Activated CD4-positive, alpha-beta T cell treated with anti-CD3 and anti-CD28 coated beads, Interleukin-2, amount 50 U/mL, for 4 hours (primary cell): ENCODE results near the gene SETDB2.

ENCODE experiments used
- DNase-seq, 2 experiments: peaks; one replicate each; pipeline ENCODE4 v3.0.0-alpha.2; 2020

SETDB2 gene

GRCh38 chr13:49481788-49482187, 37.7 kb downstream of the SETDB2 start:
- DNase-seq, result no peak

DNA sequence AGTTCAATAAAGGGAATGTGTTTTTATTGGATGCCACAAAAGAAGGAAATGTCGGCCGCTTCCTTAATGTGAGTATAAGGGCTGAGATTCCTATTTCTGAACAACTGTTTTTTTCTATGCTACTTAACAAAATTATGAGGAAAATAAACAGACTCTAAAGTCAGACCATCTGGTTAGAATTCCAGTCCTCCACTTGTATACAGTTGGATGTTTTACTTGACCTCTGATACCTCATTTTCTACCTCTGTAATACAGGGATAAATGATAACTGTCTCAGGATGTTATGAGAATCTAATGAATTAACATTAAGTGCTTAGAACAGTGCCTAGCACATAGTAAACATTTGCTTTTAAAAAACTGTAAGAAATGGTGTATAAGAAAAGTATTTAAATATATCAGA, 44.5 kb downstream of the SETDB2 start:
- DNase-seq, result no peak

- DNase-seq, result no peak
These were observed 50.6 kb downstream of the SETDB2 start for GRCh38 chr13:49494645-49495044.

DNA sequence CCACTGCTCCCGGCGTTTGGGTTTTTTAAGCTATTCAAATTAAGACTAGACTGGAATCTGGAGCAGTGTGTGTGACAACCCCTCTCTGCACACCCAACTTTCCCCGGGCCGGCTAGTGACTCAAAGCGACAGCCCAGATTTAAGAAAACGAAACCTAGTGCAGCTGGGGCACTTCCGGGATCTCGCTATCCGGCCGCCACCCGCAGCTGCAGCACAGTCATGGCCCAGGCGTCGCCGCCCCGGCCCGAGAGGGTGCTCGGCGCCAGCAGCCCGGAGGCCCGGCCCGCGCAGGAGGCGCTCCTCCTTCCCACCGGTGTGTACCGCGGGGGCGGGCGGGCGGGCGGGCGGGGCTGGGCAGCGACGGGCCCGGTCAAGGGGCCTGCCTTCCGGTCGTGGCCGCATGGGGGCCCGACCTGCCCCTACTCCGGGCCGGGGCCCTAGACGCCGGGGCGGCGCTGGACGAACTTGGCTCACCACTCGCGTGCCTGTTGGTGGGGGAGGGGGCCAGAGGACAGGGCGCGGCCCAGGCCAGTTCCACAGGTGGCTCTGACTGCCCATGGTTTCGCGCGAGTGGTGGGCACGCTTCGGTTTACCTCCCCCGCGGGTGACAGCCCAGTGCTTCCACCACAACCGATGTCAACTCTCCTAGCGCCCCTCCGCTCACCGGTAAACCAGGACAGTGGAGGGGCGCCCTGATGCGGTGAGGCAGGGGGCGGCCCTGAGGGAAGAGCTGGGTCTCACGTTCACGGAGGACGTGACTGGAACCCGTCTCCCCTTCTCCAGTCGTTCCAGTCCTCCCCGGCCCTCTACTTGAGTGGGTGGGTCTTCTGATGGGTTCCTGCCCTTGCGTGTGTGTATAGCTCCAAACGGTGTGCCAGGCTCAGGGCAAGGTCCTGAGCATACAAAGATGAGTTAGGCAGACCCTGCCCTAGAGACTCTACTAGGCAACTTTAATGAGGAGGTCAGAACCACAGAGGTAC, 52.0 kb downstream of the SETDB2 start, which contains the start of gene PHF11:
PHF11 (plus strand) TSS at position 171 of the 980 bp plus-strand sequence; CDS start at position 220, 49 bp downstream.
- peak; percentile 86 to 90 for DNase-seq

DNA sequence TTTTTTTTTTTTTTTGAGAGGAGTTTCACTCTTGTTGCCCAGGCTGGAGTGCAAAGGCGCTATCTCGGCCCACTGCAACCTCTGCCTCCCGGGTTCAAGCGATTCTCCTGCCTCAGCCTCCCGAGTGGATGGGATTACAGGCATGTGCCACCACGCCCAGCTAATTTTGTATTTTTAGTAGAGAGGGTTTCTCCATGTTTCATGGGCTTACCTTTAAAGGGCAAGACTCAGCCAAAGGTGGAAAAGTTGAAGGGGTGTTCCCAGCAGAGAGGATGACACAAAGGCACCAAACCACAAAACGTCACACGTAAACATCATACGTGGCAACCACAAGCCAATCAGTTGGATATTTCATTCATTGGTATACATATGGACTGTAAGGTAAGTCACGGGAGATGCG, 52.8 kb downstream of the SETDB2 start:
- peak; percentile 55 to 68 for DNase-seq

- no peak for DNase-seq
These were observed 53.2 kb downstream of the SETDB2 start for GRCh38 chr13:49497272-49497671.

DNA sequence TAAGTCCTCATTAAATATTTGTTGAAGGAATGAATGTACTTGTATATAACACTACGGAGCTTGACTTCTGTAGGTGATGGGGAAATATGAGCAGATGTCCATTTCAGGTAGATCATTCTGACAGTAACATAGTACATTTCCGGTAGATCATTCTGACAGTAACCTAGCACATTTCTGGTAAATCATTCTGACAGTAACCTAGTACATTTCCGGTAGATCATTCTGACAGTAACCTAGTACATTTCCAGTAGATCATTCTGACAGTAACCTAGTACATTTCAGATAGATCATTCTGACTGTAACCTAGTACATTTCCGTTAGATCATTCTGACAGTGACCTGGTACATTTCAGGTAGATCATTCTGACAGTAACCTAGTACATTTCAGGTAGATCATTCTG, 54.1 kb downstream of the SETDB2 start:
- no peak for DNase-seq

DNA sequence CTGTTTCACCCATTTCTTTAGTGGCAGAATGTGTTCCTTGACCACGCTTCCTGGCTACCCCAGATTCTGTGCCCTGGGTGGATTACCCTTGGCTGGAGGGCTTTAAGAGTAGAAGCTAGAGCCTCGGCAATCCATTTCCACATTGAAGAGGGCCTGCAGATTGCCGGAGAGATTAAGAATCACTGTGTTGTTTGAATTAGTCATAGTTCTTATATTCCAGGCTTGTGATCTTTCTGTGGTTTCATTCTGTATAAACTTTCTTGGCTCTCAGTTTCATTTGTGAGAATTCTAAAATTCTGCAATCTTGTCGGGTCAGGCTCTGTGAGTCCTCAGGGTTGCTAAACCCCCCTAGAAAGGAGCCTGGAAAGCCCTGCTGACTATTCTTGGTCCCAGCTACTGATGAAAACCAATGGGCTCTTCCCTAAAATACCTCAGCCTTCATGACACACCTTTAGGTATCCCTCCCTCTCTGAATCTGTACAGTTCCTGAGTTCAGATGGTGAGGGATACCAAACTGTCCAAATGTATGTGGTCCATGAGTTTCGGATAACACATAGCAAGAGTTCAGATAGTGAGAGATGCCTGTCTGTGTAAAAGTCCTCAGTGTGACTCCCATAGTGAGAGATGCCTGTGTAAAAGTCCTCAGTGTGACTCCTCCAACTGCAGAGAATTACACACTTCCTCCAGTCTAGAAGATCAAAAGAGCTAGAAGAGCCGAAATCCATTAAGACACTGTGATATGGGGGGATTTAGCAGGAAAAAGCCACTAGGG, 56.0 kb downstream of the SETDB2 start:
- DNase-seq, result no peak

DNA sequence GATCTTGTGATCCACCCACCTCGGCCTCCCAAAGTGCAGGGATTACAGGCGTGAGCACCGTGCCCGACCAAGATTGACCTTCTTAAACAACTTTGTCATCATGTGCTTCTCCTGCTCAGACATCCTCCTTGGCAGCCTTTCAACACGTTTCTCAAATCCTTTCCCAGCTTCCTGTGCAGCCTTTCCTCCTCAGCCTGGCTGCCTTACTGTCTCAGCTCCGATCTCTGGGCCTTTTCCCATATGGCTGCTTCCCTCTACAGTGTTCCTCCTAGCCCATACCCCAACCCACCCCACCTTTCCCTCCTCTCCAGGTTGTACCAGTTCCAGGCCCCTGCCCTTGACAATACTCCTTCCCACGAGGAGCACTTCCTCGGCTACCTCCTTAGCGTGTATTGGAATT, 58.9 kb downstream of the SETDB2 start:
- no peak for DNase-seq

DNA sequence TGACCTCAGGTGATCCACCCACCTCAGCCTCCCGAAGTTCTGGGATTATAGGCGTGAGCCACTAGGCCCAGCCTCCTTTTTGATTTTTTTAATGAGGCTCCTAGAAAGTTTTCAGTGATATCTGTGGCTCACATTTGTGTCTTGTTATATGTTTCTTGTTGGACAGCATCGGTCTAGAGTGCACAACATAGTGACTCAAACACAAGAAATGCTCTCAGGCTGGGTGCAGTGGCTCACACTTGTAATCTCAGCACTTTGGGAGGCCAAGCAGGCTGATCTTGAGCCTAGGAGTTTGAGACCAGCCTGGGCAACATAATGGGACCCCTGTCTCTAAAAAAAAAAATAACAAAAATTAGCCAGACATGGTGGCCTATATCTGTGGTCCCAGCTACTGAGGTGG, 59.9 kb downstream of the SETDB2 start:
- DNase-seq, result no peak

DNA sequence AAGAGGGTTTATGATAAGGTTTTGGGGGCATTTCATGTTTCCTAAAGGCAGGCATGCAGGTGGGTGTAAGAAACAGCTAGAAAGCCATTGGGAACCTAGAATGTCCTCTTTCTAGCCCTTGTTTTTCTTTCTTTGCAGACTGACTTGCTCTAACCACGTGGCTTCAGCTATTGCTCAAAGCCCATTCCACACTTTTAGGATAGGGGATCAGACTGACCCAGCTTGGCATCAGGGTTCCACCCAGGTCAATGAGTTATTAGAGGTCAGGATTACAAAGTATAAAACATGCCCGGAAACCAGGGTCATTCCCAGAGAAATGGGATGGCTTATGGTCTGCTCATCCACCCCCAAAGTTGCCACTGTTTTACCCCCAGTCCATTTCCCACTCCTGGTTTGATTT, 68.5 kb downstream of the SETDB2 start:
- DNase-seq, result no peak

DNA sequence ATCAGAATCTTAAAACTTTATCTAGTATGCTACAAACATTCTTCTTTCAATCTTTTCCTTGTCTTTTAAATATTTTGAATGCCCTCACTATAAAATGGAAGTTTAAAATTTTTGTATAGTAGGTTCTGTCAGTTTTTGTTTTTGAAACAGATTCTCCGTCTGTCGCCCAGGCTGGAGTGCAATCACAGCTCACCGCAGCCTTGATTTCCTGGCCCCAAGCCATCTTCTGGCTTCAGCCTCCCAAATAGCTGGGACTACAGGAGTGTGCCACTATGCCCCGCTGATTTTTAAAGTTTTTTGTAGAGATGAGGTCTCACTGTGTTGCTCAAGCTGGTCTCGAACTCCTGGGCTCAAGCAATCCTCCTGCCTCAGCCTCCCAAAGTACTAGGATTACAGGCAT, 72.4 kb downstream of the SETDB2 start:
- DNase-seq, result no peak

DNA sequence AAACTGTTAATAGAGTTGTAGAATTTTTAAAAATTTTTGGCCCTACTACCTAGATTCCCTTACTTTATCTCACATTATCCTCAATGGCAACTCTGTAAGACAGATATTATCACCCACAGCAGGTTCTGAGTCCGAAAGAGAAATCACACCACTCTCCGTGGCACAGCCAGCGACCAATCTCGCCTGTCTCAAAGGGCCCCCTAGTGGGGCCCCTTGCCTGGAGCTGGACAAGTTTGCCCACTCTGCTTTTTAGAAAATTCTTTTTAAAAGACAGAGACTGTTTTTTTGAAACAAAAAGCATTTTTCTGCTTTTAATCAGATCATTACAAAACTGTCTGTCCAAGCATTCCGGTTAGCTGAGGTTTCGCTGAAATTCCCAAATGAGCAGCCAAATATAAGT, 73.4 kb downstream of the SETDB2 start:
- DNase-seq, result no peak

- no peak for DNase-seq
These were observed 77.2 kb downstream of the SETDB2 start for GRCh38 chr13:49521224-49521623.

DNA sequence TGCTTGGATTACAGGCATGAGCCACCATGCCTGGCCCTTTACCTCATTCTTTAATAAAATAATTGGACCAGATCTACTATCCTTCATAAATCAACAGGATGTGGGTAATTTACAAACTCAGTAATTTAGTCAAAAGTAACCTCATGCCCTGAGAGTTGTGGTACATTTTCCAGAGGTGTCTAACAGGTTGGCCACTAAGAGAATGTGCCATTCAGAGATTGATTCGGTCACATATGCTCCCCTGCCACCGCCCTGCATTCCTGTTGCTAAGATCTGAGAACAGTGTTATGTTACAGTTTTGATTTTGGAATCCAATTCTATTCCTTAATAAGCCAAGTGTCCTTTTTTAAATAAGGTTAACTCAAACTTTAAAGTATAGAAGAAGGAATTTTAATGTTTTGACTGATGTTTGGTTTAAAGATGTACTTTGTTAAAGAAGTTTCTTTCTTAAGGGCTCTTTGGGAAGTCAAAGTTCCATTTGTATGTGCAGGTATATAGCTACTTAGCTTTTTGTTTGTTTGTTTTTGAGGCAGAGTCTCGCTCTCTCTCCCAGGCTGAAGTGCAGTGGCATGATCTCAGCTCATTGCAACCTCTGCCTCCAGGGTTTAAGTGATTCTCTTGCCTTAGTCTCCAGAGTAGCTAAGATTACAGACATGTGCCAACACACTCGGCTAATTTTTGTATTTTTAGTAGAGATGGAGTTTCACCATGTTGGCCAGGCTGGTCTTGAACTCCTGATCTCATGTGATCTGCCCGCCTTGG, 80.8 kb downstream of the SETDB2 start:
- no peak for DNase-seq

DNA sequence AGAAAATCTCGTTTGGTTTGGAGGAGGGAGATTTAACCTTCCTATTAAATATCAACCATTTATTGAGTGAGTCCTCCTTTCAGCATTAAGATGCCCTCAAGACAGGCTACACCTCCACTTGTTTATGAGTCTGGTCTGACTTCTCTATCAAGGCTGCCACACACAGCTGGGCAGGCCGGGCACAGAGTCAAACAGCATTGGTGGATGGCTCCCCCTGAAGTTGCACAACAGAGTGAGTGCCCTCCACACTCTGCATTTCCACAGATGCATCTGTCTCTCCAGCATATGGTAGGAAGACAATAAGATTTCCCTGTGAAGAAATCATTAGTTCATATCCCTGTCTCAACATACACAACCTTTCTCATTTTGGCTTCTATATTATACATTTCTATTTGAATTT, 83.0 kb downstream of the SETDB2 start:
- no peak for DNase-seq

- no peak for DNase-seq
These were observed 84.1 kb downstream of the SETDB2 start for GRCh38 chr13:49528161-49528560.

DNA sequence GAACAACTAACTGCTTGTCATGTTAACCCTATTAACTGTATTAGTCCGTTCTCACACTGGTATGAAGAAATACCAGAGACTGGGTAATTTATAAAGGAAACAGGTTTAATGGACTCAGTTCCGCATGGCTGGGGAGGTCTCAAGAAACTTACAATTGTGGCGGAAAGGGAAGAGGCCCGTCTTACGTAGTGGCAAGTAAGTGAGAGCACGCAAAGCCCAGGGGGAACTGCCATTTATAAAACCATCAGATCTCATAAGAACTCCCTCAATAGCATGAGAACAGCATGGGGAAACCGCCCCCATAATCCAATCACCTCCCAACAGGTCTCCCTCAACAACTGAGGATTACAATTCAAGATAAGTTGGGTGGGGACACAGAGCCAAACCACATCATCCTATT, 86.4 kb downstream of the SETDB2 start:
- no peak for DNase-seq

DNA sequence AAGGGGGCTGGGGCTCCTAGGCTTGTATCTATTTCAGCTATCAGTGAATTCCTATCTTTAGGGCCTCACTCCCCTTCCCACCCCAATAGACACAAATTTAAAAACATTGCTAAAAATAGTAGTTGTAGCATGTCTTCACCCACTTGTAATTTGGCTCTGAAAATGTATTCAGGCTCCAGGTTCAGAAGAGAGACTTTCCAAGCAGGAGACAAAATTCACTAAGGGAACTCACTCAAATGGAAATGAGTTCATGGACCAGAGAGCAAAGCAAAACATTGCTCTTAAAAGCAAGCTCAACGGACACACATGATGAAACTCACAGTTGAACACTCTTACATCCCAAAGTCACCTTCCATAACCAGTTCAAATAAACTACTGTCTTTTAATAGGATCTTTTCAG, 88.5 kb downstream of the SETDB2 start:
- no peak for DNase-seq

GRCh38 chr13:49533011-49533410, 88.9 kb downstream of the SETDB2 start:
- DNase-seq, result no peak

DNA sequence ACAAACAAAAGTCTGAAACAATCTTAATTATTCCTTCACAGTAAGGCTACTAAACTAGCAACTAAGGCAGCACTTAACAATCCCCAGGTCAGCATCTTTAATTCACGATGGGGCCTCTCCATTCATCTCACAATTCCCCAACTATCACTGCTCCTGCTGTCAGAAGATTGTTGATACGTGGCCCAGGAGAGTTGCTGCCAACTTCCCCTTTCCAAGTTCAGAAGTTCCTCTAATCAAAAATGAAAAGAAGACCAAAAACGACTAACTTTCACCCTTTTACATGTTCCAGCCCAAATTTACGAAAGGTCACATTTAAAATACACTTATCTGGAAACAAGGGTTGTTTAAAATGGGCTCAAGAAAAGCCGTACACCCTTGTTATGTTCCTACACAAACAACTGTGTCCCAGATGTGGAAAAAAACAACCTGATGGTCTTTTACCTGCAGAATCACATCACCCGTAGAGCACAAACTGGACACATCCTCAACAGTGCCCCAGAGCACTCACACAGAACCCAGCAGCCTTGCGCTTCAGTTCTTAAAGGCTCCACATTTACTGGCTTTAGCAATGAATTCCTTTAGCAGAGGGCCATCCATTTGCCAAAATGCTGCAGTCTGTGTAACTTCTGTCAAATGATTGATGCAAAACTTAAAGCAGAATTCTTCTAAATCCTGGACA, 89.7 kb downstream of the SETDB2 start:
- DNase-seq, result no peak

GRCh38 chr13:49536144-49536873, 92.2 kb downstream of the SETDB2 start:
- DNase-seq, result no peak
